ENCODE data around the gene USP14.
A peak's percentile ranks its signal among the peaks of the same experiment; 100 is the strongest.

USP14 gene

DNA sequence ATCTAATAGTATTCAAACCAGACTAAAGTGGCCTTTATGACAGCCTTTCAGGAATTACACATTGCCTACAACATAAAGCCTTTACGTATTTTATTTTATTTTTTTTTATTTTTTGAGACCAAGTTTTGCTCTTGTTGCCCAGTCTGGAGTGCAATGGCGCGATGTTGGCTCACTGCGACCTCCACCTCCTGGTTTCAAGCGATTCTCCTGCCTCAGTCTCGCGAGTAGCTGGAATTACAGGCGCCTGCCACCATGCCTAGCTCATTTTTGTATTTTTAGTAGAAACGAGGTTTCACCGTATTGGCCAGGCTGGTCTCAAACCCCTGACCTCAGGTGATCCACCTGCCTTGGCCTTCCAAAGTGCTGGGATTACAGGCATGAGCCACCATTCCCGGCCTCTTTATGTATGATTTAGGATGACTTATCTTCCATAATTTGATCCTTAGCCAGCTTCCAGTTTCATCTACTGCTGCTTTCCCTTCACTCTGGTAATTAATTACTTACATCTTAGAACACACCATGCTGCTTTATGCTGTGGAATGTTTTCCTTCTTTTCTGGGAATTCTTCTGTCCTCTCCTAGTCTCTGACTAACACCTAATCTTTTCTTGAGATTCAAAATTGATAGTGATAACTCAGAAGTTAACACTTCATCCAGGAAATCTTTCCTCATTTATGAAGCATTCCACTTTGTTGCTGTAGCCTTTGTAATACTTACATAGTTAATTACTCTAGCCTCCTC is 2.6 kb downstream of the USP14 start:
- FAIRE-seq, result no peak

DNA sequence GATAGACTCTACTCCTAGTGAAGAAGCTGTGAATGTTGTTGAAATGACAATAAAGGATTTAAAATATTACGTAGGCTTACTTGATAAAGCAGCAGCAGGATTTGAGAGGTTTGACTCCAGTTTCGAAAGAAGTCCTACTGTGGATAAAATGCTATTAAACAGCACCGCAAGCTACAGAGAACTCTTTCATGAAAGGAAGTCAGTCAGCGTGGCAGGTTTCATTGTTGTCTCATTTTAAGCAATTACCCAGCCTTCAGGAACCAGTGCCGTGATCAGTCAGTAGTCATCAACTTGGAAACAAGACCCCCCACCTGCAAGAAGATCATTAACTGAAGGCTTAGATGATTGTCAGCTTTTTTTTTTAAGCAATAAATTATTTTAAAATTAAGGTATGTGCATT is 14.0 kb downstream of the USP14 start:
- FAIRE-seq, result no peak

DNA sequence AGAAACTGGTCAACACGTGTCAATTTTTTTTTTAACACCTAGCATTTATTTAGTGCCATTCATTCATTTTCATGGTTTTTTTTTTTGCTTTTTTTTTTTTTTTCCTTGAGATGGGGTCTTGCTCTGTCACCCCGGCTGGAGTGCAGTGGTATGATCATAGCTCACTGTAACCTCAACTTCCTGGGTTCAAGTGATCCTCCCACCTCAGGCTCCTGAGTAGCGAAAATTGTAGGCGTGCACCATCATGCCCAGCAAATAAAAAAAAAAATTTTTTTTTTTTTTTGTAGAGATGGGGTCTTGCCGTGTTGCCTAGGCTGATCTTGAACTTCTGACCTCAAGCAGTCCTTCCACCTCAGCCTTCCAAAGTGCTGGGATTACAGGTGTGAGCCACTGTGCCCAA is 21.1 kb downstream of the USP14 start:
- FAIRE-seq, result no peak

DNA sequence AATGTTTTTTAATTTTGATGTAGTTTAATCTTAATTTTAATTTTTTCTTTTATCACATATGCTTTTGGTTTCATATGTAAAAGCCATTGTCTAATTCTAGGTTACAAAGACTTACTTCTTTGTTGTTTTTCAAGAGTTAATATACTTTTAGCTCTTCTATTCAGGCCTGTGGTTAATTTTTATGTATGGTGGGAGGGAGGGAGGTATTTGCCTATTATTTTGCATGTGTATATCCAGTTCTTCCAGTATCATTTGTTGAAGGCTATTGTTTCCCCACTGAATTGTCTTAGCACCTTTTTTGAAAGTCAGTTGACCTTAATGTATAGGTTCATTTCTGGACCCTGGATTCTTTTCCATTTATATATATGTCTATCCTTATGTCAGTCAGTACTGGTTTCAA is 23.4 kb downstream of the USP14 start:
- FAIRE-seq, result no peak

DNA sequence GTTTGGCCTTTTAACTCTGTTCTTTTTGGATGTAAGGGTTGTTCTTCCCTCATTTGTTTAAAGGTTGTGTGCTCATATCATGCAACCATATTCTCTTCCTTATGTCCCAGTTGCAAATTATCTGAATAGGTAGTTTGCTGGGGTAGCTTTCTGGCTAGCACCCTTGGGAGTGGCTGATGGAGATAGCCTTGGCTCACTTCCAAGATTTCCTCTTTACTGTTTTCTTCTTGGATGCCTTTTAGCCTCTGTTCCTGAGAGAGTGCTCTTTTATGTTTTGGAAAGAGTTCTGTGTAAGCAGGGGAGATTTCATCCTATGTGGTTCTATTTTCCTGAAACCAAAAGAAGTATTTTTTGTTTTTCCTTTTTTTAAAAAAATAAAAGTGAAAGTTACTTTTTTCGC is 25.4 kb downstream of the USP14 start:
- FAIRE-seq, result no peak

DNA sequence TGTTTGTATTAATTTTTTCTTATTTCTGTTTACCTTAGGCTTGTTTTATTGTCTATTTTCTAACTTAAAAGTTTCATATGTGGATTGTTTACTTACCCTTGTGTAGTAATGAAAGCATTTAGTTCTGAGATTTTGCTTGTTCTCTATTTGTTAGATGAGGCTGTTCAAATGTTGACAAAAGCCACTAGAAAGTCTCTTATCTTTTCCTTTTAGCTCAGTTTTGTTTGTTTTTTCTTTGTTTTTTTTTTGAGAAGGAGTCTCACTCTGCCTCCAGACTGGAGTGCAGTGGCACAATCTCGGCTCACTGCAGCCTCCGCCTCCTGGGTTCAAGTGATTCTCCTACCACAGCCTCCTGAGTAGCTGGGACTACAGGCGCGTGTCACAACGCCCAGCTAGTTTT is 30.9 kb downstream of the USP14 start:
- FAIRE-seq, result no peak

DNA sequence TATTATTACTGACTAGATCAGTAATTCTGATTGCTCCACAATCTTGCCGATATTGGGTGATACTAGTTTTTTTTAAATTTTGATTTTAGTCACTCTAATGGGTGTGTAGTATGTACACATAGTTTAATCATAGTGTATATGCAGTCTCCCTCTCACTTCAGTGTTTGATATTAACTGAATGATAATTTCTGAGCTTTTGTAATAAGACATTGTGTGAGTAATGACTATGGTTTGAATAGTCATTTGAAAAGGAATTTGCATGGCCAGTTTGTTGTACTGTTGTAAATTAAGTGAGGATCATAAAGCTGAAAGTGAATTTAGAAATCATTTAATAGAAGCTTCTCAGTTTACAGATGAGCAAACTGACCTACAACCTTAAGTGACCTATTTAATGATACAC is 33.4 kb downstream of the USP14 start:
- FAIRE-seq, result peak; percentile 31

DNA sequence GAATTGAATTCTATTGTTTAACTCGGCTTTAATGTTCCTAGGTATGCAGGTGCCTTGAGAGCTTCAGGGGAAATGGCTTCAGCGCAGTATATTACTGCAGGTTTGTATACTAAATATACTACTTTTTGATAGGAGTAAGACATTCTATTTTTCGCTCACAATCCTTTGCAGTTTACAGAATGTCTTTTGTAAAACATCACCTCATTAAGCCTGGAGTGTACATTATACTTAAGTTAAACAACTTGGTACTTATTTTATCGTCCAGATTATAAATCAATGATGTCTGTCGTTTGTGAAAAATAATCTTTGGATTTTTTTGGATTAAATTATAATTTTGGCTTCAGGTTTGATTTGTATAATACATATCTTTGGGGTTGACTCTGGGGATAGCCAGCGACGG is 34.4 kb downstream of the USP14 start:
- FAIRE-seq, result no peak

DNA sequence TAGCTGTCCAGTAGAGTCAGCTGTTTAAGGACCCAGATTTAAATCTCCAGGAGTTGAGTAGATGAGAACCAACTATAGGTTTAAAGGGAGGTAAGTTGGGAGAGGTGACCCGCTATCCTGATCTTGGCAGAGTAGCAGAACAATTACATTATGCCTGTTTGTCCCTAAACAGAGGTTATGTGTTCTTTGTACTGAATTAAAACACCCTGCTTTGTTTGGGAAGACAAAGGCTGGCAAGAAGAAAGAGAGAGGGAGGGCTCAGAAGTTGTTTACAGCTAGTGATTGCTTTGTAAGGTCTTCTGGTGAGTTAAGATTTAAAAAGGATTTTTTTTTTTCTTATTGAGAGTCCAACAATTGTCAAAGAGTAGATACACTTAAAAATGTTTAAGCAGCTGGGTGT is 37.3 kb downstream of the USP14 start:
- no peak for FAIRE-seq

DNA sequence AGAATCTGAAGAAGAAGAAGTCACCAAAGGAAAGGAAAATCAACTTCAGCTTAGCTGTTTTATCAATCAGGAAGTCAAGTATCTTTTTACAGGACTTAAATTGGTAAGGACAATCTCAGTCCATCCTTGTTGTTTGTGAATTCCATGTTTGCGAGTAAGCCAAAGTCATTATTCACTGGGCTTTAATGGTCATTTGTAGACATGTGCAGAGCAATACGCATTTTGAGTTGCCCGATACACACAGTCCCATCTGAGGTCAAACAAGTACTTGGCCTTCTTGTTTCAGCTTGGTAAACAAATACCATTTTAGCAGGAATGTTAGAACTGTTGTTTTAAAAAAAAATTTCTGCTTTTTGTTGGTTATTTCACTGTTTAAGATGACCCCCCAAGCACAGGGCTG is 40.9 kb downstream of the USP14 start:
- FAIRE-seq, result no peak

DNA sequence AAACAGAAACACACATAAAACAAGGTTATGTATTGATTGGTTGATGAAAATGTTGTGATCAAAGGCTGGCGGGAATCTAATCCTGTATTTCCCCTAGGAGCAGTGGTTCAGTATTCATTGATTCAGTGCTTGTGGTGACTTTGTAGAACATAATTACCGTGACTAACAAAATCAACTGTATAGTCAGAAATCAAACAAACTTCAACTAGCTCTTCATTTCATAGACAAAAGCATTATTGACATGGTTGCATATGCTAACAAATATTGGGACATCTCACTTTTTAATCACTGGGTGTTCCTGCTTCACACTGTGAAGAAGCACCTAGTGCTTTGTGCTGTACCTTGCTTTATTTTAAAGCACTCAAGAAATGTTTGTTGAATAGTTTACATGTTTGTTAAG is 41.4 kb downstream of the USP14 start:
- FAIRE-seq, result no peak

DNA sequence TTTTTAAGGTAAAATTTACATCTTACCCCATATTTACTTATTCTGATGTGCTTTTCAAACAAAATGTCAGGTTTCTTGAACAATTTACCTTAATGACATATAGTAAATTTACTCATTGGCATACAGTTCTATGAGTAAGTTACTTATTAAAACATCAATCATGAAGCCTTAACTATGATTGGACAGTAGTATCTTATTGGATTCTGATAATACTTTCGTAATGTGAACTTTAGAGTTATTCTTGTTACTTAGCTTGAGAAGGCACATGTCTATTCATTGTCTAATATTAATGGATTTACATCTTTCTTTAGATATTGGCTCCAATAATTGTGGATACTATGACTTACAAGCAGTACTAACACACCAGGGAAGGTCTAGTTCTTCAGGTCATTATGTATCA is 51.7 kb downstream of the USP14 start:
- FAIRE-seq, result no peak

DNA sequence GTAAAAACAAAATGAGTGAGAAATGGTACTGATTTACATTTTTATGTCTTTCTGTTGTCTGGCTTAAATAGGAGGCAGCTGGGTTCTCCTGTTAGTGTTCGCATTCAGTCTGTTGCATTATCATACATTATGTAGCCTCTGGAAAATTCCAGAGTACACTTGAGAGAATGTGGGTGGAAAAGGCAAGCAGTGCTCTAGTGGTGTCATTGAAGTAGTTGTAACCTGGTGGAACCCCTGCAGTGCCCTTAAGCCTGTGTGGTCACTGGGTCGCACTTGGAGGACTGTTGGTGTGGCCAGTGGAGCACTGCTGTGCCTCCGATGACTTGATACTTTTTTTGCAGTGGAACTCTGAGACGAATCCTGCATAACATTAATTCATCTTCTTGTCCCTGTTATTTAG is 52.4 kb downstream of the USP14 start:
- FAIRE-seq, result no peak

DNA sequence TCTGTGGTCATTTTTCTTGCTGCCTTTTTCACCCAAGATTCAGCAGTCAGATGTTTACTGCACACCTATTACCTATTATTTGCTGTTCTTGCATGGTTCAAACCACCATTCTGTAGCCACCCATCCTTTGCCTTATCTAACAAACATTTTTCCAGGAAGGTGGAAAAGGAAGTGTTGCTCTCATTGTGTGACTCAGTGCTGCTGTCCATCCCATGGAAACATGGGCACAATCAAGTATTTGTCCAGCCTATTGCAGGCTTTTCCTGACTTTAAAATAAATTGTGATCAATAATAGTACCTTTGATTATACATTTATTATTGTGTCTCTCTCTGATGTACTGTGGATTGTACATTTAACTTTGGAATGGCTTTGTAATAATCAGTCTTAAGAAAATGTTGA is 53.2 kb downstream of the USP14 start:
- FAIRE-seq, result no peak

DNA sequence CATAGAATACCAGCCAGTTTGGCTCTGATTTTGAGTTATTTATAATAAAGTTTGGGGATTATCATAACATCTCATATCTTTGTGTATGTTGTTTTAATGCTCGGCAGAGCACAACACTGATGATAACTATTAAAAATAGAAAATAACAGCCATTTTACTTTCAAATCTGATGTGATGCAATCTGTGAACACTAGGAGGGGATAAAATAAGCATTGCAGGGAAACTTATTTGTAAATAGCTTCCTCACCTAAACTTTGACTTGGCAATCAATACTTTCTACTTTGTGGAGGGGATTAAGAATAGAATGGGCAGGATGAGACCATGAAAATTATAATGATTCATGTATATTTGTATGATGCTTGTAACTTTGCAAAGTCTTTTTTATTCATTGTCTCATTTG is 54.4 kb downstream of the USP14 start:
- FAIRE-seq, result no peak

DNA sequence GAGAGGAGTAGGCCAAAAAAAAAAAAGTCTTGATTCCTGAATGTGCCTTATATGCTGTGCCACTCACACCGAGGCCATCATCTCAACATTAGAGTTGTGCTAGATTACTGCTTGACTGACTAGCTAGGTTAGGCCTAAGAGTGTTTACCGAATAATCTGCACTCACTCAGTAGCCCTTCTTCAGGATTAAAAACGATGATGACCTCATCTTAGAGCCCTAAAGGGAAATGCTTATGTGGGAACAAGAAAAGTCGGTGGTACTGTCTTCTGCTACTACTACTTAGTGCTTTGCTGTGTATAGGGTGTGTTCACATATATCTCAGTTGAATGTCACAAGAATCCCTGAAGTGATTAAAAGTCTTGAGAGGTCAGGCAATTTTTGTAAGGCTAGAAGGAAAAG is 55.1 kb downstream of the USP14 start:
- FAIRE-seq, result no peak

DNA sequence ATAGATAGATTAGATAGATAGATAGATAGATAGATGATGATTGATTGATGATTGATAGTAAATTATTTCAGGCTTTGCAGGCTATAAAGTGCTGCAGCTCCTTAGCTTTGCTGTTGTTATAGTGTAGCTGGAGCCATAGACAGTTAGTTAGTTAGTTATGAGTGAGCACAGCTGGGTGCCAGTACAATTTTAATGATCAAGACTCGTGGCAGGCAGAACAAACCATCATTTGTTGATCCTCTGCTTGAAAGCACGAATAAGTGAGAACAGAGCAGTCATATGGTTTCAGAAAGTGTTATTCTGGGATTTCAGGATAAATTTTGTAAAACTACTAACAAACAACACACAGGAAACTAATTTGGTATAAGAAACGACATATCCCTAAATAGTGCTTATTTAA is 55.6 kb downstream of the USP14 start:
- FAIRE-seq, result no peak

DNA sequence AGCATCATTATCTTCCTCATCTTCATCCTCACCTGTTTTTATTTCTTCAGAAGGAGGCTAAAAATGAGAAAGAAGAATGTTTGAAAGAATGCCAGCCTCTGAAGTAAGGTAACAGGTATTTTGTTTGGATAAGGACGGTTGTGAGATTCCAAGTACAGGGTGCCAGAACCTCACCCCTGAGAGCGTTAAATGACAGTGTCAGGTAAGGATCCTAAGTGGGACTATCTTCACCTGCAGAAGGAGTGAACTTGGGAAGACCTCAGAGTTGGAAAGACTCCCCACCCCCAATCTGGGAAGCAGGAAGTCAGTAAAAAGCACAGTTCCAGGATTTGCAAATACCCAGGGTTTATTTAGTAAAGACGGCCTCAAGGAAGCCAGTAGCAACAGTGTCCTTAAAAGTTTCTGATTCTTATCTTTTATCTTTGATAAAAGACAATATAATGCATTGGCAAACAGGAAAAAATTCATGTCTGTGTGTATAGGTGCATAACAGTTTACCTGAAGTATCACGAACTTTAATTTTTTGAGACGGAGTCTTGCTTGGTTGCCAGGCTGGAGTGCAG is 57.2 kb downstream of the USP14 start:
- FAIRE-seq, result no peak

DNA sequence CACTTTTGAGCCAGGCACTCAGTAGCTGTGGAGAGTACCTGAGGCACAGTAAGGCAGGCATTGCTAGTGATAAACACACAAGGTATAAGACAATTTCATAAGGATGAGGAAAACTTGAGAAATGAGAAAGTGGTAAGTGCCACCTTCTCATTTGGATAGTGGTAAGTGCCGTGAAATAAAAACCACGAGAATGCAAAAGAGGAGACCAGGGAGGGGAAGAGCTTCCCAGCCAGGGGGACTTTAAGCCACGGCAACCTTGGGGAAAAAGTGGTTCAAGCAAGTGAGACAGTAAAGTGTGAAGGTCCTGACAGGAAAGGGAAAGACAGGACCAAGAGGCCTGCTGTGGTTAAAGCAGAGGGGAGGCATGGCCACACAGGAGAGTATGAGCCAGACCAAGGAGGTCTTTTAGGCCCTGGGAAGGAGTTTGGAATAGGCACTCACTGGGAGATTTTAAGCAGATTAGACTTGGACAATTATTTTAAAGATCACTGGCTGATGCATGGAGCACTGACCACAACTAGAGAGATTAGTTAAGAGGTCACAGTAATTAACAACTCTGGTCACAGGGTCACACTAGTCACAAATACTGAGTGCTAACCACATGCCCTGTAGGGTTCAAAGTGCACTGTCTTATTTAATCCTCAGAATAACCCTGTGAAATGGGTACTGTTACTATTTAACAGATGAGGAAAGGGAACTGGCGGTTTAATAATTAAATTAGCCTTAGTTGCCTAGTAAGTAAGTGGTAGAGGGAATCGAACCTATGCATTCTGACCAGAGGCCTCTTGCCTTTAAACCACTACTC is 59.4 kb downstream of the USP14 start:
- FAIRE-seq, result no peak

DNA sequence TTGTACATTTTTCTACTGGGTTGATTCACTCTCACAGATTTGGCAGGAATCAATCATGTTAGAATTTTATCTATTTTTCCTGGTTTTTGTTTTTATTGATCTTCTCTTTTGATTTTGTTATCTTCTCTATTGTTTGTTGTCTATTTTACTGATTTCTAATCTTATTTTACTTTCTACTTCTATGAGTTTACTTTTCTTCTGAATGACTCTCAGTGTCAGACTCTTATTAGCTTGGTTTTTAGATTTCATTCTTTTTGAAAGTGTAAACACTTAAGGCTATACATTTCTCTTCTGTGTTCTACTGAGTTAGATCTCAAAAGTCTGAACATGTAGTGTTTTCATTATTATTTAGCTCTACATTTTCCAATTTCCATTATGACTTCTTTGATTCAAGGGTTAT is 62.4 kb downstream of the USP14 start:
- no peak for FAIRE-seq

DNA sequence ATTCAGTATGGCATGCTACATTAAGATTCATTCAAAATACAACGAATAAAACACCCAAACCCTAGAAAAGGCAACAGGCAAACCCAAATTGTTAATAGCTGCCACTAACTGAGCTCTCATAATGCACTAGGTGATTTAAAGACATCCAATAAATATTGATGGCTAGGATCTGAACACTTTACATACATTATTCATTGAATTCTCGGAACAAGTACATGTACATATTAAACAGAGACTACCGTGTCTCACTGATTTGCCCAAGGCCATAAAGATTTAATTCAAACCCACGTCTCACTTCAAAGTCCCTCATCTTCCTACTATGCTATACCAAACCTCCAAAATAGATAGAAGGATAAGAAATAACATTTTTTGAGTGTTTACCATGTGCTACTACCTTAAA is 67.4 kb downstream of the USP14 start:
- FAIRE-seq, result no peak

DNA sequence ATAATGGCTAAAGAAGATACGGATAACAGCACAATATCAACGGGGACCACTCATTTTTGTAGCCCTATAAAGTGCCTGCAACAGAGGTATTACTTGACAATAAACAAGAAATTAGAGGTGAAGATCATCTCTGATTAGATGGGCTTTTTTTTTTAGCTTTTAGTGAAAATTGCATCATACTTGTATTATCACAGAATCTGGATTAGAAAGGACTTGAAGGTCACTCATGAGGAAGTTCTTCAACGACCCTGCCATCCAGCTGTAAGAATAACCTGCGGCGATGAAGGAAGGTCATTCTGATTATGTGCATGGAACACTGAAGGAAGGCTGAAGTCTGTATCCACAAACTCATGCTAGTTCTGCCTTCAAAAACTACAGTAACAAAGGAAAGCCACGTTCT is 69.0 kb downstream of the USP14 start:
- FAIRE-seq, result no peak

DNA sequence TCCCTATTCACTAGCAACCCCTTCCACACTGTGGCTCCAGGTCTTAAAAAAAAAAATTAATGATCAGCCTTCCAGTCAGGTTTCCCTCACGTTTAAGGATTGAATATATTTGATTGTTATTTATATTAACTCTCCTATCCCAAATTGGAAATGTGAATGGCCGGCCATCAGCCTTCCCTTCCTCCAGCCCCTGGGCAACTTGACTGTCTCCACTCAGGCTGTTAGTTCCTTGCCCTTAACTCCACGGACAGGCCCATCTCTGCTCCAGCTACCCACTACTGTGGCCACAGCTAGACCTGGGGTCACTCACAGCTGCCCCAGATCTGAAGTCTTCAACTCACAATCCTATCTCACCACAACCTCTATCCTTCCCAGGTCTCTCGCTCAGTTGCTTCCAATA is 69.5 kb downstream of the USP14 start:
- no peak for FAIRE-seq

DNA sequence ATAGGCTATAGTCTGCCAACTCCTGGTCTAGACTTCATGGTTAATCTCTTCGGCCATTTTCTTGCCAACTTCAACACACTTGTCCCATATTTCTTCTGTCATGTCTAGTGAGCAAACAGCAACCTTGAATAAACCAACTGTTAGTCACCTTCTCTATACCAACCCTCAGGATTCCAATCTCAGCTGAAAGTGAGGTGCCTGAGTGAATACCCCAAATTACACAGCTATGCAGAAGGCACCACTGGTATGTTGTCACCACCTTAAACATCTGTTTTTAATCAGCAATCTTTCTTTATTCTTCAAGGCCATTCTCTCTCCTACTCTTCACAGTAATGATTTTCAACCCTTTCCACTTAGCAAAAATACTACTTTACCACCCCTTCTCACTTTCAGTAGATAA is 70.2 kb downstream of the USP14 start:
- no peak for FAIRE-seq
